ENCODE measurements around the gene SDK2.

The SDK2 gene

GRCh38 chr17:73286863-73287296 lies 357.4 kb downstream of the SDK2 start:
- no peak for DNase-seq

GRCh38 chr17:73285916-73286862 lies 358.1 kb downstream of the SDK2 start:
- DNase-seq: no peak

- DNase-seq: no peak
Observed at GRCh38 chr17:73285603-73285908, 358.7 kb downstream of the SDK2 start.

GRCh38 chr17:73284906-73285602 lies 359.2 kb downstream of the SDK2 start:
- DNase-seq: no peak

Measured in SHP77 treated with DMSO at 0.1 percent for 48 hours (cell line).